ENCODE data around the gene MTMR3.

The MTMR3 gene

GRCh38 chr22:29879753-29880152, 3.2 kb upstream of the MTMR3 start:
- no peak for ATAC-seq (replicated peaks)
- no peak overlapping the region for H3K4me3 Mint-ChIP-seq

GRCh38 chr22:29882716-29883044, 294 bp upstream of the MTMR3 start:
- Mint-ChIP-seq H3K4me3 (peak overlapping the region; percentile 83 to 94), H3K27ac (peak overlapping the region; percentile 93), H3K27me3 (peaks cover 0 to 5% of the 10 kb centered on the region in 2 donors), H3K36me3 (peaks cover 0 to 1% of the 10 kb centered on the region in 2 donors), H3K4me1 (peaks cover 6 to 22% of the 10 kb centered on the region in 2 donors), H3K9me3 (peaks cover 0 to 2% of the 10 kb centered on the region in 2 donors)
- no peak for DNase-seq
- ATAC-seq (replicated peaks): no peak

More at GRCh38 chr22:29879753-29880152, 3.2 kb upstream of the MTMR3 start:
- Mint-ChIP-seq H3K27me3 (peaks cover 0 to 5% of the 10 kb centered on the region in 2 donors), H3K4me1 (peaks cover 6 to 22% of the 10 kb centered on the region in 2 donors), H3K36me3 (peaks cover 0 to 1% of the 10 kb centered on the region in 2 donors), H3K27ac (no peak overlapping the region), H3K9me3 (peaks cover 0 to 2% of the 10 kb centered on the region in 2 donors)
- DNase-seq: no peak

GRCh38 chr22:29883775-29884097, 762 bp downstream of the MTMR3 start:
- peak; percentile 15 to 24 for ATAC-seq (replicated peaks)
- peaks cover 6 to 17% of the 10 kb centered on the region in 2 donors for H3K4me1 Mint-ChIP-seq
- H3K4me3 Mint-ChIP-seq: peak overlapping the region; percentile 83 to 94
- peak overlapping the region; percentile 93 for H3K27ac Mint-ChIP-seq
- no peaks in the 10 kb centered on the region for H3K27me3 Mint-ChIP-seq
- peaks cover 0 to 2% of the 10 kb centered on the region in 2 donors for H3K9me3 Mint-ChIP-seq
- DNase-seq: peak; percentile 26
- H3K36me3 Mint-ChIP-seq: peaks cover 0 to 1% of the 10 kb centered on the region in 2 donors

- H3K4me3 Mint-ChIP-seq: no peak overlapping the region
- no peaks in the 10 kb centered on the region for H3K27me3 Mint-ChIP-seq
- no peak for ATAC-seq (replicated peaks)
These were observed 2.6 kb downstream of the MTMR3 start for GRCh38 chr22:29885610-29886009.

GRCh38 chr22:29886596-29886995, 3.6 kb downstream of the MTMR3 start:
- H3K4me1 Mint-ChIP-seq: peaks cover 9 to 23% of the 10 kb centered on the region in 2 donors
- H3K4me3 Mint-ChIP-seq: no peak overlapping the region
- DNase-seq: no peak
- ATAC-seq (replicated peaks): no peak
- H3K9me3 Mint-ChIP-seq: no peaks in the 10 kb centered on the region
- no peak overlapping the region for H3K27ac Mint-ChIP-seq
- no peaks in the 10 kb centered on the region for H3K27me3 Mint-ChIP-seq
- H3K36me3 Mint-ChIP-seq: peaks cover 0 to 1% of the 10 kb centered on the region in 2 donors

More at GRCh38 chr22:29885610-29886009, 2.6 kb downstream of the MTMR3 start:
- H3K9me3 Mint-ChIP-seq: no peaks in the 10 kb centered on the region
- H3K27ac Mint-ChIP-seq: no peak overlapping the region
- no peak for DNase-seq
- peaks cover 0 to 1% of the 10 kb centered on the region in 2 donors for H3K36me3 Mint-ChIP-seq
- H3K4me1 Mint-ChIP-seq: peaks cover 8 to 21% of the 10 kb centered on the region in 2 donors

- DNase-seq (no peak), ATAC-seq (replicated peaks) (no peak)
- Mint-ChIP-seq H3K36me3 (peaks cover 0 to 1% of the 10 kb centered on the region in 2 donors), H3K27me3 (no peaks in the 10 kb centered on the region), H3K4me3 (no peak overlapping the region), H3K4me1 (peaks cover 9 to 29% of the 10 kb centered on the region in 2 donors), H3K9me3 (no peaks in the 10 kb centered on the region), H3K27ac (no peak overlapping the region)
These were observed 4.4 kb downstream of the MTMR3 start for GRCh38 chr22:29887358-29887757.

GRCh38 chr22:29890760-29891159, 7.8 kb downstream of the MTMR3 start:
- ATAC-seq (replicated peaks): no peak
- peaks cover 10 to 33% of the 10 kb centered on the region in 2 donors for H3K4me1 Mint-ChIP-seq
- no peak overlapping the region for H3K4me3 Mint-ChIP-seq
- H3K36me3 Mint-ChIP-seq: peaks cover 5 to 6% of the 10 kb centered on the region in 2 donors
- no peaks in the 10 kb centered on the region for H3K9me3 Mint-ChIP-seq
- DNase-seq: no peak
- H3K27ac Mint-ChIP-seq: no peak overlapping the region
- H3K27me3 Mint-ChIP-seq: no peaks in the 10 kb centered on the region

- ATAC-seq (replicated peaks): no peak
- Mint-ChIP-seq H3K27me3 (no peaks in the 10 kb centered on the region), H3K4me3 (no peak overlapping the region), H3K27ac (no peak overlapping the region), H3K4me1 (peaks cover 10 to 38% of the 10 kb centered on the region in 2 donors), H3K36me3 (peaks cover 5 to 6% of the 10 kb centered on the region in 2 donors), H3K9me3 (no peaks in the 10 kb centered on the region)
- no peak for DNase-seq
These were observed 9.6 kb downstream of the MTMR3 start for GRCh38 chr22:29892315-29893156.

GRCh38 chr22:29901354-29901753, 18.4 kb downstream of the MTMR3 start:
- H3K36me3 Mint-ChIP-seq: no peaks in the 10 kb centered on the region
- H3K27me3 Mint-ChIP-seq: no peaks in the 10 kb centered on the region
- ATAC-seq (replicated peaks) (no peak), DNase-seq (no peak)
- no peak overlapping the region for H3K27ac Mint-ChIP-seq
- H3K4me1 Mint-ChIP-seq: peaks cover 14 to 38% of the 10 kb centered on the region in 2 donors
- no peak overlapping the region for H3K4me3 Mint-ChIP-seq
- no peaks in the 10 kb centered on the region for H3K9me3 Mint-ChIP-seq

- Mint-ChIP-seq H3K9me3 (no peaks in the 10 kb centered on the region), H3K27me3 (no peaks in the 10 kb centered on the region), H3K4me3 (no peak overlapping the region), H3K27ac (no peak overlapping the region), H3K4me1 (peaks cover 22 to 54% of the 10 kb centered on the region in 2 donors), H3K36me3 (no peaks in the 10 kb centered on the region)
- DNase-seq: no peak
- ATAC-seq (replicated peaks): no peak
These were observed 20.4 kb downstream of the MTMR3 start for GRCh38 chr22:29903371-29903770.

GRCh38 chr22:29904020-29904419, 21.0 kb downstream of the MTMR3 start:
- no peaks in the 10 kb centered on the region for H3K36me3 Mint-ChIP-seq
- no peaks in the 10 kb centered on the region for H3K27me3 Mint-ChIP-seq
- H3K9me3 Mint-ChIP-seq: no peaks in the 10 kb centered on the region
- ATAC-seq (replicated peaks): no peak
- H3K4me3 Mint-ChIP-seq: no peak overlapping the region
- DNase-seq: no peak
- no peak overlapping the region for H3K27ac Mint-ChIP-seq
- peaks cover 21 to 59% of the 10 kb centered on the region in 2 donors for H3K4me1 Mint-ChIP-seq

- Mint-ChIP-seq H3K27ac (no peak overlapping the region), H3K4me1 (peaks cover 24 to 68% of the 10 kb centered on the region in 2 donors), H3K9me3 (no peaks in the 10 kb centered on the region), H3K36me3 (no peaks in the 10 kb centered on the region), H3K4me3 (no peak overlapping the region), H3K27me3 (no peaks in the 10 kb centered on the region)
- ATAC-seq (replicated peaks): peak; percentile 59 to 67
- DNase-seq: no peak
These were observed 25.0 kb downstream of the MTMR3 start for GRCh38 chr22:29907753-29908515.

- Mint-ChIP-seq H3K36me3 (no peaks in the 10 kb centered on the region), H3K27ac (peak overlapping the region; percentile 14), H3K27me3 (no peaks in the 10 kb centered on the region), H3K4me1 (peaks cover 41 to 75% of the 10 kb centered on the region in 2 donors), H3K4me3 (no peak overlapping the region), H3K9me3 (no peaks in the 10 kb centered on the region)
- DNase-seq: no peak
- no peak for ATAC-seq (replicated peaks)
These were observed 29.2 kb downstream of the MTMR3 start for GRCh38 chr22:29912141-29912540.

- H3K36me3 Mint-ChIP-seq: no peaks in the 10 kb centered on the region
- DNase-seq (no peak), ATAC-seq (replicated peaks) (no peak)
- peak overlapping the region; percentile 14 for H3K27ac Mint-ChIP-seq
- no peak overlapping the region for H3K4me3 Mint-ChIP-seq
- peaks cover 38 to 72% of the 10 kb centered on the region in 2 donors for H3K4me1 Mint-ChIP-seq
- no peaks in the 10 kb centered on the region for H3K9me3 Mint-ChIP-seq
- H3K27me3 Mint-ChIP-seq: no peaks in the 10 kb centered on the region
These were observed 29.8 kb downstream of the MTMR3 start for GRCh38 chr22:29912605-29913398.
